Caki2 (cell line): ENCODE results near the gene CYP24A1. TPM values are rescaled to one million over a fixed set of nuclear protein-coding genes. Genes with fewer than 3 reads are reported as not detected.
"Not testable (repeated sequence)": the region's sequence is repeated elsewhere in the genome, so short reads cannot be mapped to it uniquely, and the experiment has no call there.

Experiments
- DNase-seq: peaks from one replicate; pipeline ENCODE4 v3.0.0-alpha.2; 2015; ENCODE audit warnings: low read depth
- in situ Hi-C: cut with HindIII; loops from 2 replicates; pipeline ENCODE4 v1.10.0; 2016; ENCODE audit warnings: low sequenced_read_pairs, low pct_unique_long_range_greater_than_20kb, mixed read lengths
- total RNA-seq: library from RNA; depleted of rRNA; stranded (reverse); fragments of >200 nt; shearing (Covaris generic); gene quantifications from 2 replicates; pipeline ENCODE4 v1.2.3, GENCODE V29; 2014; ENCODE audit warnings: low replicate concordance

CYP24A1 gene
- total RNA-seq, 1 experiment from 2014 or later = 154 TPM

DNA sequence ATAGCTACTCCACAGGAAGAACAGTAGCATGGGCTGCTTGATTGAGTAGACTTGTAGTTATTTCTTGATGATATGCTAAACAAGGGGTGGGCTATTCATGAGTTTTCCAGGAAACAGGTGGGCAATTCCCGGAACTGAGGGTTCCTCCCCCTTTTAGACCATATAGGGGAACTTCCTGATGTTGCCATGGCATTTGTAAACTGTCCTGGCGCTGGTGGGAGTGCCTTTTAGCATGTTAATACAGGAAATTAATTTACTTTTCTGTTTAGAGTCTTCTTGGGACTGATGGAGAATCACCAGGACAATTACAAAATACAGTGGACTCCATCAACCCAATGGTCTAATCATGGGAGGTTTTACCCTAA lies 22.7 kb downstream of the CYP24A1 start:
- in situ Hi-C loops = no loop called here
- no peak for DNase-seq

DNA sequence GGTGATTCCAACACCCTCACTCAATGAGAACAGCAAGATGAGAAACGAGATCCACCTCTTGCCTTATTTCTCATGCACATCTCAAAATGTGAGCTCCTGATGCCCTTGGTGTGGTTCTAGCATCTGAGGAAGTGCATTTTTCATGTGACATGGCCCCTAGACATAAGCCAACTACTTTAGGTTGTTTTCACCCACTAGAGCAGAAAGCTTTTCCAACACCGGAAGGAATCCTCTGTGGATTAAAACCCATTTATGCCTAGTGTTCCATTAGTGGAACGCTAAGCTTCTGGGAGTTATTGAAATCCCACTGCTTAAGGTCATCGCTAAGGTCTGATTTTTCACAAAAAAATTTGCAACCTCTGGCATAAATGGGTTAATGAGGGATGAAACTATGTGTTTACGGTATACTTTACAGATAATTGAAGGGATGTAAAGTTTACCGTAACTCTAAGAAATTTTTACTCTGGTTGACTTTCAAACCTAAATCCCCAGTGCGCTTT lies 24.0 kb downstream of the CYP24A1 start:
- DNase-seq = no peak
- in situ Hi-C loops = no loop called here

DNA sequence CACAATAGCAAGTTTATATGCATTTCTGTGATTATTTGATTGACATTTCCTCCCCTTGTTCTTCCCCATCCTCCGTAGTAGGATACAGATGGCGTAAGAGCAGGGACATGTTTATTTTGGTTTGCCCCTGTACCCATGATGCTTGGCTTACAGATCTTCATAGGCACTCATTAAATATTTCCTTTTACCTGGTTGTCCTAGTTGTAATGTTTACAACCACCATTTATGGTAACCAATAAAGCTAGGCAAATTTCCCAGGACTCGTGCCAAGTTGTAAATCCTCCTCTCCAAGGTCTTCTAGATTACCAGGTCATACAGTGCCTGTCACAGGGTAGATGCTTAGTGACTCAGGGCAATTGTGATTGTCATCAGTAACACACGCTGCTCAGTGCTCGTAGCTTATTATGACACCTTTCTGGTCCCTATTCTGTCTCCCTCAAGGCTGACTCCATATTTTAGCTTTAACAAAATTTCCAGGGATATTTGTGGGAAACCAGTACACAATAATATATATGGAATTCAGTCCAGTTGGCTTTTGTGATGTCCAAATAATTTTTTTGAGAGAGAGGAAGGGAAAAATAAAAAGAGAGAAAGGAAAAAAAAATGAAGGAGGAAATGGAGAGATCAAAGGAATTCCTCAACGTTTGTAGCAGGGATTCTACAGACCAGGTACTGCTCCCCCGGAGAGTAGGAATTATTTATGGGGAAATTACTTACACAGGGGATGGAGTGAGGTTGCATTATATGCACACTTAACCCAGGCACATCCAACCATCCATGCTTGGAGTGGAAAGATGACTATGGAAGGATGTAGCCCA lies 24.6 kb downstream of the CYP24A1 start:
- peak; percentile 73 for DNase-seq
- in situ Hi-C loops = no loop called here

DNA sequence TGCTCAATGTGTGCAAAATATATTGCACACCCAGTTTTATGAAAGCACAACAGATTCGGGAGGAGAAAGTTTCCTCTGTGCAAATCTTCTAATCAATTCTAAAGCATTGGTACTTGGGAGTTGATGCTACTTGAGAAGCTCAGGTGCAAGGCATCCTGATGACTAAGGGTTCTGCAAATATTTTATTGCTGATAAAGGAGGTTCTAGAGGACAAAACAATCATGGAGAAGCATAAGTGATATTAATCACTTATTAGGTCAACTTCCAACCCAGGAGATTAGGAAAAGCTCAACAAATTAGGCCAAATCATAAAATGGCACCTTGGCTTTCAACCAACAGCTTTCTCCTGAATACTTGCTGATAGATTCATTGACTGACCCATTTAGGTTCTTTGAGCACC lies 27.1 kb downstream of the CYP24A1 start:
- in situ Hi-C loops = no loop called here
- no peak for DNase-seq

DNA sequence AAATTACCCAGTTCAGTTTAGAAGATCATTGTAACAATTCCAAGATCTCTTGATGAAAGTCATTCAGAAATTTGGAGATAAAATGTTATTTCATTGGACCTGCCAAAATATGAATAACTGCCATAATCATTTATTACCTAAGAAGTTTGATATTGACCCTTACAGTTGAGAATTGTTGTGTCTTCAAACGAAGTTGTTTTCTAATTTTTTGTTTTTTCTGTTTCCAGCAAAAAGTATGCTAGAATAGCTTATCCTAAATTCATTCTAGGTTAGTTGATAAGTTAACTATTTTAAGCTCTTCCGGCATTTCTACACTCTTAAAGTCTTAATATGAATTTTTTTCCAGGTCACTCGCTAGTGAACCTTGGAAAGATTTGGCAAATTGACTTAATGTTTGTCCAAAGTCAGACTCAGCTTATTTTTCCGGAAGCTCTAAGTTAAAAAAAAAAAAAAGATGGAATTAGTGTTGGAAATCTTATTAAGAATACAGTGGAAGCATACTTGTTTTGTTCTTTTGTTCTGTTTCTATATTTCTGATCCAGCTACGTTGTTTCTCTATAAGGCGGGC lies 28.9 kb downstream of the CYP24A1 start:
- no peak for DNase-seq
- in situ Hi-C loops = no loop called here

DNA sequence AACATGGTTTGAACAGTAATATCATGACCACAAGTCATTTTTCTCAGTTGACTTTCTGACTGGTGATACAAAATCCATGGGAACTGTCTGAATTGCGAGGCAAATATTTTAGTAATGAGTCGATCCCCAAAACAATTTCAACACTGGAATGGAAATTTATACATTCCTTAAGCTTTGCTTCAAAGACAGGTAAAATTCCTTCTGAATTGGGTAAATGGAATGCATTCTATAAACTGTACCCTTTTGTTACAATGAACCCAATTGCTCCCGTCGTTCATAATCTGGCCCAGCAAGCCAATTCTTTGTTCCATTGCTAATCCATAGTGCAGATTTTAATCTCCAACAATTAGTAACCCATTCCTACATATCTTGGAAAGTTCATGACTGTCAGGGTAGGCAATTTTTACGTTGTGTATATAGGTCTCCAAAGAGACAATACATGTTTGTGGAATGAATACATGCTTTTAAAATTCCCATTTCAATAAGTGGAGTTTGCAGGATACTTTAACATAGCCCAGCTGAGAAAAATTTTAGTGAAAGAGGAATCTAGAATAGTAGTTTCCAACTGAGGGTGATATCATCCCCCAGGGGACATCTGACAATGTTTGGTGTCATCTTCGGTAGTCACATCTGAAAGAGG lies 32.7 kb downstream of the CYP24A1 start:
- DNase-seq = peak; percentile 36
- in situ Hi-C loops = no loop called here

DNA sequence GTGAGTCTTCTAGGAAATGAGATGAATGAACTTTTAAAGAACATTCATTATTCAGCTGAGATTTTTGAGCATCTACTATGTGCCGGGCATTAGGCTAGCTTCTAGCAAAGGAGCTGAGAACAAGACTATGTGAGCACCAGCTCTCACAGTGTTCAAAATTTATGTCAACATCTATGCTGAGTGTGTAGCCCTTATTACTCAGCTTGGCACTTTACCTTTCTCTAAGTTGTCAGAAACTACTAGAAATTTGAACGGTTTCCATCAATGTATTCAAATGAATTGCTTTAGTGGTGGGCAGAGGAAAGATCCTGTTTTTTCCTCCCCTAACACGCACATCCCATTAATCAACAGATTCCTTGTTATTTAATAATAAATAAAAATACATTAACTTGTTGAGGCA lies 33.3 kb downstream of the CYP24A1 start:
- in situ Hi-C loops = no loop called here
- DNase-seq = no peak

DNA sequence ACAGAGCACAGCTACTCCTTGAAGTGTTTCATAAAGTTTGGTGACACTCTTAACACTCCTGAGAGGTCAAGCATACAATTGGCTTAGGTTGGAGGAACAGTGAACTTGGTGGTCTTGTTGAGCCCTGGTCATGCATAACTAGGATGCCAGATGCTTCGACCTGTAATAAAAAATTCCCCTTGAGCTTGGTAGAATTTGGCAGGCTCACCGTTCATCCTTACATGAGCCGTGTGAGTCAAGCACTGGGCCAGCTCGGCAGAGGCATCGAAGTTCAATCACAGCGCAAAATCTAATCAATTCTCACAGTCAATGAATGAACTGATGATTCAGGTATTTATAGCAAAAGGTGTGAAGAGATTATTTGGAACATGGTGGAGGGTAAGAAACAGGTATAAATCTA lies 33.7 kb downstream of the CYP24A1 start:
- in situ Hi-C loops = no loop called here
- no peak for DNase-seq

DNA sequence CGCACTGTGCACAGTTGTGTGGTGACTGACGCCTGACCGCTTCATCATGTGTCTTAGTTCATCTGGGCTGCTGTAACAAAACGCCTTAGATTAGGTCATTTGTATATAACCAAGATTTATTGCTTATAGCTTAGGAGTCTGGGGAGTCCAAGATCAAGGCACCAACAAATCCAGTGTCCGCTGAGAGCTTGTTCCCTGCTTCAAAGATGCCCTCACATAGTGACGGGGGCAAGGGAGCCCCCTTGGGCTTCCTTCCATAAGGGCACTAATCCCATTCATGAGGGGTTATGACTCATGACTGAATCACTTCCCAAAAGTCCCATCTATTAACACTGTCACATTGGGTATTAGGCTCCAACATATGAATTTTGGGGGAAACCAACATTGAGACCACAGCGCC lies 34.6 kb downstream of the CYP24A1 start:
- DNase-seq = no peak
- in situ Hi-C loops = no loop called here

DNA sequence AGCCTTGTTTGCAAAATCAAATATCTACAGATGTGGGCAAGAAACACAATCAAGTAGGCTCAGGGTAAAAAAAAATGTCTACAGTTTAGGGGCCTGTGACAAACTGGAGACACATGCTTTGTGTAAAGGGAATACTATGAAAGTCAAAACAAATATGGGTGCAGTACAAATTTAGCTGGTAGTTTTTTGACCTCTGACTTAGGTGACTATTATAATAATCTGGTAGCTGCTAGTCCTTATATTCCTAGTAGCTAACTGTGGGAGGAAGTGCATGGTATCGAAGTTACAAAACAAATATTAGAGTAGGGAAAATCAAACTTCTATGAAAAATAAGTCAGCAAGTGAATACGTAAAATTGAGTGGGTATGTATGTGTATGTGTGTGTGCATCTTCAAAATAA lies 35.4 kb downstream of the CYP24A1 start:
- in situ Hi-C loops = no loop called here
- no peak for DNase-seq

DNA sequence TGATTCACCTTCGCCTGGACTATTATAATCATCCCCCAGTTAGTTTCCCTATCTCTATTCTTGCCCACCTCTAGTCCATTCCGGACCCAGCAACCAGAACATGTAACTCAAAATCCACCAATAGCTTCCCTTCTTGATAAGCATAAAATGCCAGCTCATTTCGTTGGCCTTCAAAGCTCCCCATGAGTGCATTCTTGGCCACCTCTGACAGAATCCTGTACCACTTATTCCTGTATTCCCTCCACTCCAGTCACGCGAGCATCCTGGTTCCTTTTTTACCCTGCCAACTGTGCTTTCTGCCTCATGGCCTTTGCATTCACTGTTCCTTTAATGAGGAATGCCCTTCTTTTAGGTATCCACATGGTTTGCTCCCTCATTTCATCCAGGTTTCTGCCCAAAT lies 36.7 kb downstream of the CYP24A1 start:
- DNase-seq = no peak
- in situ Hi-C loops = no loop called here

DNA sequence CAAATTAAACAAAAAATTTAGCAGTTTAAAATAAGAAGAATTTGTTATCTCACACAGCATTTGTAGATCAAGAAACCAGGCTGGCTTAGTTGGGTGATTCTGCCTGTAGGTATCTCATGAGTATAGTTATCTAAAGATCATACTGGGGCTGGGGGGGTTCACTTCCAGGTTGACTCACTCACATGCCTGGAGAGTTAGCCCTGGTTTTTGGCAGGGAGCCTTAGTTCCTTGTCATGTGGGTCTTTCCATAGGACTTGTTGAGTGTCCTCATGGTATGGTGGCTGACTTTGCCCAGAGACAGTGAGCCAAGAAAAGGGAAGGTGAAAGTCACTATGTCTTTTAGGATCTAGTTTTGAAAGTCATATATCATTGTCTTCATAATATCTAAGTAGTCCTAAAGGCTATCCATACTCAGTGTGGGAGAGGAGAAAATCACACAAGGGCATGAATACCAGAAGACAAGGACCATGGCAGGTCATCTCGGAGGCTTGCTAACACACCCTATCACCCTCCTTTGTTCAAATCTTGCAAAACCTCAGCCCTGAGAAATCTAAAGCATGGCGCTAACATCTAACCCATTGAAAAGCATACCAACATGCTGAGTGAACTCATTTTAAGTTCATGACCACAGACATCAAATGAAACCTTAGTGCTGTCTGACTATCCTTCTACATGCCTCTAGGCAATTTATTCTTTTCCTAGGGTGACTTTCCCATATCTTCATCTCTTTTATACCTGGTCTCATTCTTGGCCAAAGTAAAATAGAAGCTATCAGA lies 39.2 kb downstream of the CYP24A1 start:
- DNase-seq = no peak
- in situ Hi-C loops = no loop called here

DNA sequence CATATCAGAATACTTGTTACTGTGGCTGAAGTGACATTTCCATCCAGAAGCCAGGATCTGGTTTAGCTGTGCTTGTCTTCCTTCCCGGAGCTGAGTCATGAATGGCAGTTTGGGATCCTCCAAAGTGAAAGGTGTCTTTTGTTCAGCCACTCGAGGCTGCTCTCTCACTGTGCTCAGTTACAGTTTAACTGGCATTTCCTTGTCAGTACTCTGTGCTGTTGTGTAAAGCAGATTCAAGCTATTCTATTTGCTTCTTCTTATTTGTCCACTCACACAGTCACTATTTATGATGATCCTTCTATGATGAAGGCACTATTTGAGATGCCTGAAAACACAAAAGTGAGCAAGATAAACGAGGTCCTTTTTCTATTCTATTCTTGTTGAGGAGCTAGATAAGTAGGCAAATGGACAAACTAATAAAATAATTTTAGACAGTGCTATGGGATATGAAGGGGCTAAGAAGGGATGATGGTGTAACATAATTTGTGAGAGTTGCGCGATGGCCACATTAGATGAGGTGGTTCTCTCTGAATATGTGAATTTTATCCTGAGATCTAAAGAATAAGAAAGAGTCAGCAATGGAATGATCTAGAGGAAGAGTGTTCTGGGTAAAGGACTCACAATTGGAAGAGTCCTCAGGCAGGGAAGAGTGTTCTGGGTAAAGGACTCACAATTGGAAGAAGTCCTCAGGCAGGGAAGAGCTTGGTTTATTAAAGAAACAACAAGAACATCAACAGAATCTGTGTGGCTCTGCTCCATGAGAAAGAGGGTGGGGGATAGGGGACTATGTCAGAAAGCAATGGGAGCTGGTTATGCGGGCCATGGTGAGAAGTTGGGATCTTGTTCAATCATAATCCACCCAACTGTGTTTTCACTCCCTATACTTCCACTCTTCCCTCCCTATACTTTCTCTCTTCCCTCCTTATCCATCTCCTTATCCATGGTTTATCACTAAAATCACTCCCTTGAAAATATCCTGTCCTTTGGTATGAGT lies 40.1 kb downstream of the CYP24A1 start:
- in situ Hi-C loops = no loop called here
- DNase-seq = peak; percentile 90

DNA sequence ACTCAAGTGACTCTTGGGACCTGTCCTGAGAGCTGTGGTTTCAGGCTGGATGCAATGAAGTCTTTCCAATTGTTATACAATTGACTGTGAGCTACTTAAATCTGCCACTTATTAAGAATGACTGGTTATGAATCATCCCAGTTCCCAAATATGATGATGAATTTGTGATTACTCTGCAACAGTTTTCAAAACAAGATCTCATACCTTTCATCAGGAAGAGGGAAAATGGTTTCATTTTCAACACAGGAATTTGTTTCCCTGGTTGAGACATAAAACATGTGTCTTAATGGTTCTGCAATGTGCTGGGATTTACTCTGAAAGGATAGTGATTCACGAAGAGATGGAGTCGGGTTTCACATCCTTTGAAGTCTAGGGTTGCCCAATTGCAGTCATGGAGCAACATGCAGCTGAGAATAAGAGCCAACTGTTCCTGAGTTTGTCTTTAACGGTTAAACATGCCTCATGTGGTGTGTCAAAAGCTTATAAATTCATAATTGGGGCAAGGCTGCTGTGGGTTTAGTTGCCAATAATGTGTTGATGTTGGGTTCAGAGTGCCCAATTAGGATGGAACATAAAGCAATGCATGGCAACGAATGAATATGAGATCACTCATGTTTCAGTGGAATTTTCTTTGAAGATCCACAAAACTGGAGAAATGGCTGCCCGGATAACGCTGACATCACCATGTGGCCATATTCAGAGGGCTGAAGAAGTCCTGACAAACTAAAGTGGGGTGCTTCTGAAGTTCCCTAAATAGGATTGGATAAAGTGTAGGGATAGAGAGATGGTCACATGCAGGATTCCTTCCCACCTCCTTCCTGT lies 41.0 kb downstream of the CYP24A1 start:
- in situ Hi-C loops = no loop called here
- peak; percentile 92 for DNase-seq

DNA sequence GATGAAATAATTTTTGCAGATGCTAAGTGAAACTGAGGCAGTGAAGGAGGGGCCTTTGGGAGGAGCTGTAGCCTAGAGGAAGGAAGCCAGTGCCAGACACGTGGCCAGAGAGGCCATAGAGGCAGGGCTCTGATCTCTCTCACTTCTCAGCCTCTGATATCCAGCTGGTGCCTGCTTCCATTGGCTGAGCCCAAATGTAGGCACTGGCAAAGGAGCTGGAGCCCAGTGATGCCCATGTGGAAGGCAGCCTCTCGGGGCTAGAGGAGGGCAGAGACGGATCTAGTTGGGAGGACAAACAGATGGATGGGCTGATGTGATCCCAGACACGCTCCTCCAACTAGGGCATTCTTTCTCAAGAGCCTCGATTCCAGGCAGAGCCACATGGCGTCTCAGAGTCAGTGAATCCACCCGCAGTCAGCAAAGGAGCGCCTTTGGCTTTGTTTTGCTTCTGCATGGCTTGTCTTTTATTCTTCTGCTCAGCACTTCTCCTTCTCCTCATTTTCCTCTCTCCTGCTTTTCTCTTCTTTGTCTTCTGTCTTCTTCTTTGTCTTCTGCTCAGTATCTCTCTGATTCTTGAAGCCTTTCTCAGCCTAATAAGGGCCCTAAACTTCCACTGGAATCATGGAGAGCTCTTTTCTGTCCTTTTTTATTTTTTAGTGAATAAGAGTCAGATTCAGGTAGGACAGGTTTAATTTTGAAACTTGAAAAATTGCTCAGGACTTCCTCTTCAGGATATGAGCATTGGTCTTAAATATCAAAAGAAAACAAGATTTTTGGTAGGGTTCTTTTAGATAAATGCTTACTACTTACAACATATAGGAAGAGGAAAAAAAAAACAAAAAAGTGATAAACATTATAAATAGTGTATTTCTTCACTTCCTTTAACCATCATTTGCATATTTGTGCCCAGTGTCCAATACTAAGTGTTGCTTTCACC lies 41.8 kb downstream of the CYP24A1 start:
- in situ Hi-C loops = no loop called here
- DNase-seq = no peak

DNA sequence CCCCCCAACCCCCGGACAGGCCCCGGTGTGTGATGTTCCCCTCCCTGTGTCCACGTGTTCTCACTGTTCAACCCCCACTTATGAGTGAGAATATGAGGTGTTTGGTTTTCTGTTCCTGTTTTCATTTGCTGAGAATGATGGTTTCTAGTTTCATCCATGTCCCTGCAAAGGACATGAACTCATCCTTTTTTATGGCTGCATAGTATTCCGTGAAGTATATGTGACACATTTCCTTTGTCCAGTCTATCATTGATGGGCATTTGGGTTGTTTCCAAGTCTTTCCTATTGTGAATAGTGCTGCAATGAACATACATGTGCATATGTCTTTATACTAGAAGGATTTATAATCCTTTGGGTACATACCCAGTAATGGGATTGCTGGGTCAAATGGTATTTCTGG lies 42.7 kb downstream of the CYP24A1 start:
- in situ Hi-C loops, DNase-seq: not testable (repeated sequence)
